OCI-LY3 (cell line): Measurements from ENCODE around the gene OR2A25.

Experiments used
- EZH2phosphoT487 ChIP-seq: fragments of 200-600 bp; shearing (Covaris generic); IDR thresholded peaks from 2 replicates; pipeline ENCODE4 v1.6.1; 2018; ENCODE audit warnings: antibody characterized with exemption, mixed run types, low read depth
- TF ChIP-seq, protein P1 (sequence below): fragments of 200-600, 300-600 bp; sonication (generic); IDR thresholded peaks from 2 replicates; pipeline ENCODE4 v1.5.1; 2014; ENCODE audit warnings: antibody characterized with exemption, low read length, low read depth

- TF ChIP-seq, protein P1, sequence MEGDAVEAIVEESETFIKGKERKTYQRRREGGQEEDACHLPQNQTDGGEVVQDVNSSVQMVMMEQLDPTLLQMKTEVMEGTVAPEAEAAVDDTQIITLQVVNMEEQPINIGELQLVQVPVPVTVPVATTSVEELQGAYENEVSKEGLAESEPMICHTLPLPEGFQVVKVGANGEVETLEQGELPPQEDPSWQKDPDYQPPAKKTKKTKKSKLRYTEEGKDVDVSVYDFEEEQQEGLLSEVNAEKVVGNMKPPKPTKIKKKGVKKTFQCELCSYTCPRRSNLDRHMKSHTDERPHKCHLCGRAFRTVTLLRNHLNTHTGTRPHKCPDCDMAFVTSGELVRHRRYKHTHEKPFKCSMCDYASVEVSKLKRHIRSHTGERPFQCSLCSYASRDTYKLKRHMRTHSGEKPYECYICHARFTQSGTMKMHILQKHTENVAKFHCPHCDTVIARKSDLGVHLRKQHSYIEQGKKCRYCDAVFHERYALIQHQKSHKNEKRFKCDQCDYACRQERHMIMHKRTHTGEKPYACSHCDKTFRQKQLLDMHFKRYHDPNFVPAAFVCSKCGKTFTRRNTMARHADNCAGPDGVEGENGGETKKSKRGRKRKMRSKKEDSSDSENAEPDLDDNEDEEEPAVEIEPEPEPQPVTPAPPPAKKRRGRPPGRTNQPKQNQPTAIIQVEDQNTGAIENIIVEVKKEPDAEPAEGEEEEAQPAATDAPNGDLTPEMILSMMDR = no peak
- TF ChIP-seq EZH2phosphoT487 = no peak
Measured at GRCh38 chr7:144087230-144087629, 17.6 kb downstream of the OR2A25 start.
